ENCODE measurements around the gene IDH3G. TPM values are rescaled to one million over a fixed set of nuclear protein-coding genes. Genes with fewer than 3 reads are reported as not detected.

Gene IDH3G
- total RNA-seq, 1 experiment from 2014 or later = 43.2 TPM

DNA sequence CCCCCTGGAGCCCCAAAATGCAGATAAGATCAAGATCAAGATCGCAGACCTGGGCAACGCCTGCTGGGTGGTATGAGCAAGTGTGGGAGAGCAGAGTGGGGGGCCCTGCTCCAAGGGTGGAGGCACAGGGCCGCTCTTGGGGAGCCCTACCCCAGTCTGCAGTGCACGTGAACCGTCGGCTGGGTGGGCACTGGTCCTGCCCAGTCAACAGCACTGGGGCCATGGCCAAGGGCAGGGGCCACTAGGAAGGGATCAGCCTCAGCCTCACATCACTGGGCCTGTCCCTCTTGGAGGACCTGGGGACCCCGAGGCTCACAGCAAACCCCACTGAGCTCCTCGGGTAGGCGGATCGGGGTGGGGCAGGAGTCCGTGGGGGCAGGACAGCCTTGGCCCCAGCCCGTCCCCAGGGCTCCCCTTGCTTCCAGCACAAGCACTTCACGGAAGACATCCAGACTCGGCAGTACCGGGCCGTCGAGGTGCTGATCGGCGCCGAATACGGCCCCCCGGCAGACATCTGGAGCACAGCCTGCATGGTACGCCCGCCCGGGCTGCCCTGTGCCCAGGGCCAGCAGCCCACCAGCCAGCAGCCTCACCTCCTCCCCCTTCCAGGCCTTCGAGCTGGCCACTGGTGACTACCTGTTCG lies 9.7 kb downstream of the IDH3G start:
- H2AFZ ChIP-seq (ENCODE audit: low read length) = no peak overlapping the region
- no peak overlapping the region for H4K91ac ChIP-seq (ENCODE audit: insufficient read length, low read depth, low read length)
- no peak overlapping the region for H2BK12ac ChIP-seq (ENCODE audit: insufficient read length, low read depth, low read length)
- no peak overlapping the region for H2AK5ac ChIP-seq (ENCODE audit: insufficient read length, low read length)
- H3K27ac ChIP-seq (ENCODE audit: insufficient read length, low read depth, low read length) = no peak overlapping the region
- Mint-ChIP-seq H3K27me3 (ENCODE audit: low read depth) (peaks cover 2% of the 10 kb centered on the region; the same call in 1 of the 2 replicates), H3K27ac (no peak overlapping the region; a peak in 1 of 7 replicates), H3K9me3 (peaks cover 50 to 66% of the 10 kb centered on the region in 2 experiments), H3K4me3 (no peak overlapping the region), H3K4me1 (peaks cover 4 to 8% of the 10 kb centered on the region in 2 experiments), H3K36me3 (ENCODE audit: insufficient read depth in 1 of 3, low read depth in 3 of 3) (peaks cover 15 to 37% (median 21%) of the 10 kb centered on the region in 3 experiments; a peak in 6 of 7 replicates)
- H4K5ac ChIP-seq (ENCODE audit: insufficient read length, low read depth, low read length) = no peak overlapping the region
- H2BK5ac ChIP-seq (ENCODE audit: insufficient read length, low read length) = no peak overlapping the region
- no peak overlapping the region for H2BK20ac ChIP-seq (ENCODE audit: low read depth, low read length, poor library complexity, severe bottlenecking)
- H3K79me2 ChIP-seq (ENCODE audit: insufficient read depth, low read length) = no peaks in the 10 kb centered on the region
- H4K8ac ChIP-seq (replicated peaks; ENCODE audit: insufficient read length, low read depth, low read length) = no peak overlapping the region
- DNase-seq = no peak
- no peaks in the 10 kb centered on the region for H3K23me2 ChIP-seq (ENCODE audit: insufficient read length, low read depth, low read length, poor library complexity, severe bottlenecking)
- no peak overlapping the region for H2BK15ac ChIP-seq (ENCODE audit: low read depth, low read length)
- H3K9ac ChIP-seq (ENCODE audit: extremely low read depth, insufficient read length, low read length) = no peak overlapping the region
- H3T11ph ChIP-seq (ENCODE audit: low read length) = no peak overlapping the region
- peaks cover 8% of the 10 kb centered on the region for H3K9me3 ChIP-seq (ENCODE audit: control insufficient read depth, low read depth, low read length)
- no peaks in the 10 kb centered on the region for H3K4me1 ChIP-seq (ENCODE audit: insufficient read depth, low read length)
- no peak for TF ChIP-seq CTCF (conservative IDR thresholded peaks at IDR 0.05)
- H3K14ac ChIP-seq (ENCODE audit: insufficient read depth, low read length) = no peak overlapping the region
- no CpG with 5 or more reads among the region's 27 CpGs for WGBS (ENCODE audit: extremely low coverage, insufficient read length, low lambda C conversion rate)
- no peak overlapping the region for H3K18ac ChIP-seq (ENCODE audit: insufficient read length, low read depth, low read length)
- H3K4ac ChIP-seq (ENCODE audit: low read depth, low read length) = no peak overlapping the region
- H3K23ac ChIP-seq (ENCODE audit: insufficient read length, low read depth, low read length) = no peak overlapping the region
- no peak overlapping the region for H3K4me2 ChIP-seq (ENCODE audit: insufficient read depth, insufficient read length, low read length)
- no peak overlapping the region for H2BK120ac ChIP-seq (ENCODE audit: low read depth, low read length, poor library complexity, severe bottlenecking)
- H3K79me1 ChIP-seq (ENCODE audit: insufficient read depth, low read depth, low read length, poor library complexity, severe bottlenecking) = no peaks in the 10 kb centered on the region
- no peaks in the 10 kb centered on the region for H3K27me3 ChIP-seq (ENCODE audit: insufficient read depth, low read length)
- H3K56ac ChIP-seq (ENCODE audit: insufficient read length, low read depth, low read length) = no peak overlapping the region
- no peaks in the 10 kb centered on the region for H4K20me1 ChIP-seq (ENCODE audit: control insufficient read depth, insufficient read depth, insufficient read length)

Data from H9 (cell line).